Astrocyte (in vitro differentiated cells and primary cell): ENCODE results near the gene SNX6. TPM values are rescaled to one million over a fixed set of nuclear protein-coding genes. Genes with fewer than 3 reads are reported as not detected.

Source experiments
- DNase-seq: peaks from one replicate; pipeline ENCODE4 v3.0.0-alpha.2; 2010; ENCODE audit warnings: low read depth
- FAIRE-seq: peaks from 2 replicates; lab custom pipeline; 2011; peaks lifted over from hg19 to GRCh38; lab: Jason Lieb, UNC
- H2AFZ ChIP-seq: 2 replicates; pipeline ENCODE4 v1.6.0; 2012; ENCODE audit warnings: low read depth, low read length, inconsistent platforms
- H3K27ac ChIP-seq: 2 replicates; pipeline ENCODE4 v1.5.1; 2011; ENCODE audit warnings: low read depth, low read length, inconsistent platforms
- H3K27me3 ChIP-seq: 2 replicates; pipeline ENCODE4 v1.6.0; 2011; ENCODE audit warnings: low read length, inconsistent platforms; ENCODE audit not compliant: insufficient read depth
- H3K36me3 ChIP-seq: 2 replicates; pipeline ENCODE4 v1.5.1; 2011; ENCODE audit warnings: low read length, inconsistent platforms; ENCODE audit not compliant: insufficient read depth
- H3K4me1 ChIP-seq: 2 replicates; pipeline ENCODE4 v1.5.1; 2011; ENCODE audit warnings: low read length, inconsistent platforms; ENCODE audit not compliant: insufficient read depth
- H3K4me2 ChIP-seq: 2 replicates; pipeline ENCODE4 v1.6.0; 2012; ENCODE audit warnings: low read length, inconsistent platforms
- H3K4me3 ChIP-seq: 2 replicates; pipeline ENCODE4 v1.5.1; 2011; ENCODE audit warnings: low read depth, mild to moderate bottlenecking, low read length, inconsistent platforms; ENCODE audit not compliant: insufficient read depth
- H3K79me2 ChIP-seq: 2 replicates; pipeline ENCODE4 v1.6.0; 2012; ENCODE audit warnings: mild to moderate bottlenecking, low read length, inconsistent platforms; ENCODE audit not compliant: insufficient read depth
- H3K9ac ChIP-seq: 2 replicates; pipeline ENCODE4 v1.6.0; 2012; ENCODE audit warnings: mild to moderate bottlenecking, low read length, inconsistent platforms
- H3K9me3 ChIP-seq: 2 replicates; pipeline ENCODE4 v1.5.1; 2012; ENCODE audit warnings: low read depth, mild to moderate bottlenecking, low read length, inconsistent platforms; ENCODE audit not compliant: insufficient read depth
- H4K20me1 ChIP-seq: 2 replicates; pipeline ENCODE4 v1.6.0; 2012; ENCODE audit warnings: low read length, inconsistent platforms; ENCODE audit not compliant: insufficient read depth
- H3K27ac Mint-ChIP-seq: one replicate; pipeline ENCODE4 v1.8.0; 2021; ENCODE audit warnings: mild to moderate bottlenecking, mixed read lengths; ENCODE audit not compliant: unreplicated experiment
- H3K27me3 Mint-ChIP-seq: one replicate; pipeline ENCODE4 v1.8.0; 2021; ENCODE audit warnings: low read depth, mixed read lengths; ENCODE audit not compliant: unreplicated experiment
- H3K36me3 Mint-ChIP-seq: one replicate; pipeline ENCODE4 v1.8.0; 2021; ENCODE audit warnings: low read depth, mixed read lengths; ENCODE audit not compliant: unreplicated experiment
- H3K4me1 Mint-ChIP-seq: one replicate; pipeline ENCODE4 v1.8.0; 2021; ENCODE audit warnings: low read depth, mixed read lengths; ENCODE audit not compliant: unreplicated experiment
- H3K4me3 Mint-ChIP-seq: one replicate; pipeline ENCODE4 v1.8.0; 2021; ENCODE audit warnings: mild to moderate bottlenecking, moderate library complexity, mixed read lengths; ENCODE audit not compliant: unreplicated experiment
- H3K9me3 Mint-ChIP-seq: one replicate; pipeline ENCODE4 v1.8.0; 2021; ENCODE audit warnings: mild to moderate bottlenecking, mixed read lengths; ENCODE audit not compliant: unreplicated experiment
- CTCF ChIP-seq: IDR thresholded peaks from 2 replicates; pipeline ENCODE4 v1.5.1; 2011; ENCODE audit warnings: low read depth, mild to moderate bottlenecking, inconsistent platforms, low read length, moderate library complexity; ENCODE audit not compliant: insufficient read depth
- EZH2 ChIP-seq: IDR thresholded peaks from 2 replicates; pipeline ENCODE4 v1.6.1; 2012; ENCODE audit warnings: mild to moderate bottlenecking, low read length, inconsistent platforms; ENCODE audit not compliant: insufficient read depth
- total RNA-seq: library from RNA; stranded (reverse); gene quantifications from 2 replicates; pipeline ENCODE4 v1.2.1, GENCODE V29; 2021

Gene SNX6
- total RNA-seq, 1 donor from 2014 or later: 111 TPM

GRCh38 chr14:34582117-34582680, 47.7 kb downstream of the SNX6 start:
- H3K36me3 Mint-ChIP-seq: peaks cover 10% of the 10 kb centered on the region
- FAIRE-seq: no peak

GRCh38 chr14:34580381-34580780, 49.6 kb downstream of the SNX6 start:
- no peak for FAIRE-seq
- peaks cover 23% of the 10 kb centered on the region for H3K36me3 ChIP-seq

More at GRCh38 chr14:34582117-34582680, 47.7 kb downstream of the SNX6 start:
- Histone ChIP-seq H3K4me3 (no peak overlapping the region), H3K9ac (no peak overlapping the region), H3K36me3 (peaks cover 27% of the 10 kb centered on the region), H3K9me3 (no peaks in the 10 kb centered on the region), H3K79me2 (no peaks in the 10 kb centered on the region), H2AFZ (no peak overlapping the region), H3K27me3 (no peaks in the 10 kb centered on the region), H3K4me2 (no peak overlapping the region), H3K27ac (no peak overlapping the region), H3K4me1 (no peaks in the 10 kb centered on the region), H4K20me1 (peaks cover 8% of the 10 kb centered on the region)
- TF ChIP-seq CTCF (no peak), EZH2 (no peak)
- H3K4me3 Mint-ChIP-seq: no peak overlapping the region
- no peaks in the 10 kb centered on the region for H3K4me1 Mint-ChIP-seq
- H3K9me3 Mint-ChIP-seq: no peaks in the 10 kb centered on the region
- no peaks in the 10 kb centered on the region for H3K27me3 Mint-ChIP-seq
- H3K27ac Mint-ChIP-seq: no peak overlapping the region
- DNase-seq: no peak

More at GRCh38 chr14:34580381-34580780, 49.6 kb downstream of the SNX6 start:
- Histone ChIP-seq H3K4me3 (no peak overlapping the region), H3K27ac (no peak overlapping the region), H3K27me3 (no peaks in the 10 kb centered on the region), H3K4me1 (no peaks in the 10 kb centered on the region), H3K79me2 (no peaks in the 10 kb centered on the region), H3K9ac (no peak overlapping the region), H4K20me1 (peaks cover 8% of the 10 kb centered on the region), H3K4me2 (no peak overlapping the region), H2AFZ (no peak overlapping the region), H3K9me3 (no peaks in the 10 kb centered on the region)
- Mint-ChIP-seq H3K9me3 (no peaks in the 10 kb centered on the region), H3K4me3 (no peak overlapping the region), H3K4me1 (no peaks in the 10 kb centered on the region), H3K27ac (no peak overlapping the region), H3K36me3 (peaks cover 10% of the 10 kb centered on the region), H3K27me3 (no peaks in the 10 kb centered on the region)
- TF ChIP-seq EZH2 (no peak), CTCF (no peak)
- no peak for DNase-seq
